IMR-90 (cell line): ENCODE data around the gene CAMSAP3. TPM values are rescaled to one million over a fixed set of nuclear protein-coding genes. Genes with fewer than 3 reads are reported as not detected.

Experiments
- ATAC-seq: fragments of 200-7000 bp; cut with Tn5 transposase; 2 replicates; pipeline ENCODE4 v1.9.1; 2020; ENCODE audit warnings: low read depth, mild to moderate bottlenecking, moderate library complexity
- BruUV-seq: library from RNA; stranded (reverse); fragments of 400-500 nt; replicated peaks from 2 replicates; lab custom pipeline; 2021; lab: Mats Ljungman, UMichigan
- CTCF ChIA-PET: fragments of 300-600 bp; formaldehyde crosslinking; extraction: SDS; loops from one replicate; lab custom pipeline; 2021; ENCODE audit warnings: antibody characterized with exemption; lab: Yijun Ruan, JAX
- POLR2A ChIA-PET: fragments of 300-600 bp; sonication (Branson Sonifier 250); formaldehyde crosslinking; loops from one replicate; lab custom pipeline; 2022; ENCODE audit warnings: antibody characterized with exemption; ENCODE audit not compliant: unreplicated experiment; lab: Charles Lee
- DNase-seq: peaks from one replicate; pipeline ENCODE4 v3.0.0; 2013
- H2AFZ ChIP-seq: replicated peaks from 2 replicates; pipeline ENCODE3; 2013; ENCODE audit warnings: low read length, mild to moderate bottlenecking; ENCODE audit not compliant: poor library complexity
- H2AK5ac ChIP-seq: 2 replicates; pipeline ENCODE4 v1.6.1; 2013; ENCODE audit warnings: low read depth, low read length, inconsistent platforms
- H2AK9ac ChIP-seq: replicated peaks from 2 replicates; pipeline ENCODE3; 2013; ENCODE audit warnings: mild to moderate bottlenecking, low read depth, low read length, moderate library complexity; ENCODE audit not compliant: poor library complexity
- H2BK120ac ChIP-seq: 2 replicates; pipeline ENCODE4 v1.6.1; 2013; ENCODE audit warnings: low read depth, low read length, inconsistent platforms
- H2BK15ac ChIP-seq: 3 replicates; pipeline ENCODE4 v1.6.1; 2013; ENCODE audit warnings: low read depth, low read length, inconsistent platforms
- H2BK20ac ChIP-seq: 2 replicates; pipeline ENCODE4 v1.6.1; 2013; ENCODE audit warnings: low read depth, mild to moderate bottlenecking, inconsistent platforms, low read length, moderate library complexity
- H2BK5ac ChIP-seq: 2 replicates; pipeline ENCODE4 v1.6.1; 2013; ENCODE audit warnings: mild to moderate bottlenecking, low read depth, low read length, inconsistent platforms; ENCODE audit not compliant: poor library complexity, severe bottlenecking
- H3K14ac ChIP-seq: replicated peaks from 2 replicates; pipeline ENCODE4 v1.6.1; 2013; ENCODE audit warnings: low read depth, low read length, inconsistent platforms
- H3K18ac ChIP-seq: 2 replicates; pipeline ENCODE4 v1.6.1; 2013; ENCODE audit warnings: low read depth, low read length, control low read depth
- H3K23ac ChIP-seq: 2 replicates; pipeline ENCODE4 v1.6.1; 2013; ENCODE audit warnings: low read depth, low read length, inconsistent platforms
- H3K27ac ChIP-seq: 2 replicates; pipeline ENCODE4 v1.5.1; 2013; ENCODE audit warnings: mild to moderate bottlenecking, control low read depth, low read length; ENCODE audit not compliant: insufficient read depth
- H3K27me3 ChIP-seq: 2 replicates; pipeline ENCODE4 v1.6.1; 2013; ENCODE audit warnings: low read length; ENCODE audit not compliant: control insufficient read depth, insufficient read depth
- H3K36me3 ChIP-seq: 2 replicates; pipeline ENCODE4 v1.6.1; 2013; ENCODE audit warnings: low read length, mixed read lengths; ENCODE audit not compliant: control insufficient read depth, insufficient read depth
- H3K4ac ChIP-seq: 2 replicates; pipeline ENCODE4 v1.6.1; 2013; ENCODE audit warnings: low read depth, low read length, inconsistent platforms
- H3K4me1 ChIP-seq: 2 replicates; pipeline ENCODE4 v1.6.1; 2013; ENCODE audit warnings: low read length, mixed read lengths; ENCODE audit not compliant: control insufficient read depth, insufficient read depth
- H3K4me2 ChIP-seq: 2 replicates; pipeline ENCODE4 v1.6.1; 2013; ENCODE audit warnings: low read depth, mild to moderate bottlenecking, control low read depth, low read length, moderate library complexity
- H3K4me3 ChIP-seq: 2 replicates; pipeline ENCODE4 v1.5.1; 2013; ENCODE audit warnings: low read depth, mild to moderate bottlenecking, control low read depth, low read length, moderate library complexity; ENCODE audit not compliant: insufficient read depth
- H3K56ac ChIP-seq: 2 replicates; pipeline ENCODE4 v1.6.1; 2013; ENCODE audit warnings: low read length, inconsistent platforms; ENCODE audit not compliant: insufficient read depth; ENCODE audit errors: extremely low read depth
- H3K79me1 ChIP-seq, 2 experiments: 2 replicates each; pipeline ENCODE4 v1.6.1; 2013; ENCODE audit warnings: low read length in 2 of 2, inconsistent platforms in 1 of 2, low read depth in 1 of 2
- H3K9ac ChIP-seq: 2 replicates; pipeline ENCODE4 v1.6.1; 2013; ENCODE audit warnings: low read depth, low read length, control low read depth
- H3K9me1 ChIP-seq: 2 replicates; pipeline ENCODE4 v1.6.1; 2013; ENCODE audit warnings: low read length, inconsistent platforms; ENCODE audit not compliant: insufficient read depth
- H3K9me3 ChIP-seq: 2 replicates; pipeline ENCODE4 v1.6.1; 2013; ENCODE audit warnings: low read length; ENCODE audit not compliant: control insufficient read depth, insufficient read depth
- H4K20me1 ChIP-seq: 2 replicates; pipeline ENCODE4 v1.6.1; 2013; ENCODE audit warnings: low read length, inconsistent platforms; ENCODE audit not compliant: insufficient read depth
- H4K5ac ChIP-seq: 2 replicates; pipeline ENCODE4 v1.6.1; 2013; ENCODE audit warnings: mild to moderate bottlenecking, low read depth, low read length, control low read depth
- H4K8ac ChIP-seq, 2 experiments: 2 replicates each; pipeline ENCODE4 v1.6.1; 2013; ENCODE audit warnings: low read depth in 2 of 2, low read length in 2 of 2, control low read depth in 1 of 2, inconsistent platforms in 1 of 2
- H4K91ac ChIP-seq: 2 replicates; pipeline ENCODE4 v1.6.1; 2013; ENCODE audit warnings: low read depth, low read length, inconsistent platforms; ENCODE audit not compliant: insufficient read depth
- CEBPB ChIP-seq: IDR thresholded peaks from 2 replicates; pipeline ENCODE4 v1.6.1; 2012; ENCODE audit warnings: low read depth, low read length, improper control_type of control experiment
- CHD1 ChIP-seq: IDR thresholded peaks from 2 replicates; pipeline ENCODE4 v1.6.1; 2012; ENCODE audit warnings: low read depth, low read length, improper control_type of control experiment
- FOS ChIP-seq: fragments of 150-350 bp; IDR thresholded peaks from 2 replicates; pipeline ENCODE4 v1.6.1; 2016; ENCODE audit warnings: low read depth, low read length
- MXI1 ChIP-seq: IDR thresholded peaks from 2 replicates; pipeline ENCODE4 v1.6.1; 2012; ENCODE audit warnings: low read depth, mild to moderate bottlenecking, low read length, moderate library complexity, borderline replicate concordance
- RAD21 ChIP-seq: IDR thresholded peaks from 2 replicates; pipeline ENCODE4 v1.6.1; 2012; ENCODE audit warnings: low read length, improper control_type of control experiment
- RCOR1 ChIP-seq: IDR thresholded peaks from 2 replicates; pipeline ENCODE4 v1.6.1; 2012; ENCODE audit warnings: mild to moderate bottlenecking, low read length, improper control_type of control experiment; ENCODE audit not compliant: insufficient replicate concordance
- SMC3 ChIP-seq: fragments of 150-350 bp; IDR thresholded peaks from 2 replicates; pipeline ENCODE4 v1.6.1; 2016; ENCODE audit warnings: low read depth, mild to moderate bottlenecking, antibody characterized with exemption, low read length, moderate library complexity
- USF2 ChIP-seq: fragments of 150-350 bp; IDR thresholded peaks from 2 replicates; pipeline ENCODE4 v1.6.1; 2017; ENCODE audit warnings: mild to moderate bottlenecking, antibody characterized with exemption, low read length, low read depth
- WGBS, 2 experiments: methylation state at CpG; one replicate each; pipeline versions ENCODE4 v1.1.5 to v1.1.7; 2013; ENCODE audit warnings: missing lambda C conversion rate in 2 of 2; ENCODE audit not compliant: insufficient read length in 1 of 2; ENCODE audit errors: extremely low coverage in 2 of 2; 5-methylcytosine and 5-hydroxymethylcytosine counted together
- dilution Hi-C: fragments of 300-500 bp; cut with HindIII; formaldehyde crosslinking; loops from one replicate; pipeline ENCODE4 v1.14.3; 2018; ENCODE audit warnings: low sequenced_read_pairs; ENCODE audit not compliant: unreplicated experiment
- in situ Hi-C: fragments of 300-500 bp; cut with MboI; formaldehyde crosslinking; loops from 3 replicates; pipeline ENCODE4 v1.14.3; 2019; ENCODE audit warnings: low sequenced_read_pairs, inconsistent platforms, mixed read lengths
- intact Hi-C: fragments of 100-400 bp; cut with micrococcal nuclease; formaldehyde crosslinking; loops from 2 replicates; pipeline ENCODE4 v1.10.0; 2022
- polyA plus RNA-seq, 3 experiments: library from polyadenylated mRNA; depleted of rRNA; stranded (reverse); fragments of >200 nt; gene quantifications; 2 replicates each; pipeline ENCODE4 v1.2.3, GENCODE V29; 2012; ENCODE audit warnings: low replicate concordance in 1 of 3
- total RNA-seq: library from RNA; depleted of rRNA; stranded (reverse); fragments of >200 nt; gene quantifications from 2 replicates; pipeline ENCODE4 v1.2.3, GENCODE V29; 2012
- TF ChIP-seq, protein P1 (sequence below): conservative IDR thresholded peaks from 2 replicates; pipeline ENCODE4 v1.5.1; 2012; ENCODE audit warnings: mild to moderate bottlenecking, low read depth, low read length, improper control_type of control experiment

Gene CAMSAP3
- total and polyA plus RNA-seq, 2 of the 4 experiments (the other 2 are of a cell fraction): not detected

DNA sequence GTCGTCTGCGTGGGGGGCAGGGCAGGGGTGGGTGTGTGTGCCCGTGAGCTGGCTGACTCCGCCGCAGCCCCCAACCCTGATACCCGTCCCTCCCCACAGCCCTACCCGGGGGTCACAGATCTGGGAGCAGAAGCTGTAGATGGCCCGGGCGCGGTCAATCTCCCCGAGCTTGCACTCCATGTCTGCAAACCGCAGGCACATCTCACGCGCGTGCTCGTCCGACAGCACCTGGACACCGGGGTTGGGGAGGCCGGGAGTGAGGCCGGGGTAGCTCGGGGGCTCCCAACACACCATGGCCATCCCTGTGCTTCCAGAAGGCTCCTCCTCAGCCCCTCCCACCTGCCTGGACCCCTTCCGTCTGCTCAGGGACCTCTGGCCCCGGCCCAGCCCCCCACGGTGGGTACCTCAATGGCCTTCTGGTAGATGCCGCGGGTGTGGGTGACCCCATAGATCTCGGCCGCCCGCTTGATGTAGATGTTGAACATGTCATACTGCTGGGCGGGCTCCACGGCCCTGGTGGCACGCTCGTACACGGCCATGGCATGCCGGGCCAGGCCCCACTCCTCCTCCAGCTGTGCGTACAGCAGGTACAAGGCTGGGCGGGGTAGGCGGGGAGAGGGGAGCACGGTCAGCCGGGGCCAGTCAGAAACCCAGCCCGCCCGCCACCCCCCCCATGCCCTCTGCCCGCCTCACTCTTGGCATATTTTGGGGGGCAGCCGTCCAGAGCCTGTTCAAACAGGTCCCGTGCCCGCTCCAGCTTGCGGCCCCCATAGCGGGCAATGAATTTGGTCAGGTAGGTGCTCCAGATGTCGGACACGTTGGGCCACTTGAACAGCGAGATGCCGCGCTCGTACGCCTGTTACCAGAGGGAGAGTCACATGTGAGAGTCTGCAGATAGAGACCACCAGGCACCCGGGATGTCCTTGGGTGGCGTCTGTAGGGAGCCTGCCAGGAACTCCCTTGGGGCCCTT lies 25.1 kb downstream of the CAMSAP3 start:
- no peak overlapping the region for H3K18ac ChIP-seq
- POLR2A ChIA-PET: no interaction called here
- H3K4ac ChIP-seq: no peak overlapping the region
- H4K20me1 ChIP-seq: no peaks in the 10 kb centered on the region
- in situ Hi-C loops: no loop called here
- 99% methylated on average over 17 of the region's 57 CpGs; no CpG with 5 or more reads in 1 of the 2 experiments for WGBS, 2 experiments
- H3K9me3 ChIP-seq: no peaks in the 10 kb centered on the region
- no peak overlapping the region for H2BK15ac ChIP-seq
- intact Hi-C loops: no loop called here
- no peak overlapping the region for H3K4me3 ChIP-seq
- no peak overlapping the region for H3K9ac ChIP-seq
- H2BK120ac ChIP-seq: no peak overlapping the region
- no peak overlapping the region for H2AK9ac ChIP-seq
- H2BK20ac ChIP-seq: no peak overlapping the region
- peaks cover 56% of the 10 kb centered on the region for H3K36me3 ChIP-seq
- H3K4me2 ChIP-seq: no peak overlapping the region
- ATAC-seq (no peak), DNase-seq (no peak)
- H2AK5ac ChIP-seq: no peak overlapping the region
- no peak overlapping the region for H3K23ac ChIP-seq
- H3K4me1 ChIP-seq: no peaks in the 10 kb centered on the region
- no peak overlapping the region for H3K27ac ChIP-seq
- H4K5ac ChIP-seq: no peak overlapping the region
- dilution Hi-C loops: no loop called here
- no peak overlapping the region for H3K56ac ChIP-seq
- H2AFZ ChIP-seq: no peak overlapping the region
- no peaks in the 10 kb centered on the region for H3K27me3 ChIP-seq
- H4K8ac ChIP-seq: no peak overlapping the region
- H4K91ac ChIP-seq: no peak overlapping the region
- no TSS peak for BruUV-seq
- CTCF ChIA-PET: no interaction called here
- H3K79me1 ChIP-seq: peaks cover 0 to 6% of the 10 kb centered on the region in 2 experiments; a peak in 2 of 4 replicates
- no peak overlapping the region for H3K14ac ChIP-seq
- no peak overlapping the region for H2BK5ac ChIP-seq
- no peaks in the 10 kb centered on the region for H3K9me1 ChIP-seq
- TF ChIP-seq RCOR1 (no peak), USF2 (no peak), MXI1 (no peak), SMC3 (no peak), RAD21 (no peak), CEBPB (no peak), CHD1 (no peak), FOS (no peak)
- TF ChIP-seq, protein P1, sequence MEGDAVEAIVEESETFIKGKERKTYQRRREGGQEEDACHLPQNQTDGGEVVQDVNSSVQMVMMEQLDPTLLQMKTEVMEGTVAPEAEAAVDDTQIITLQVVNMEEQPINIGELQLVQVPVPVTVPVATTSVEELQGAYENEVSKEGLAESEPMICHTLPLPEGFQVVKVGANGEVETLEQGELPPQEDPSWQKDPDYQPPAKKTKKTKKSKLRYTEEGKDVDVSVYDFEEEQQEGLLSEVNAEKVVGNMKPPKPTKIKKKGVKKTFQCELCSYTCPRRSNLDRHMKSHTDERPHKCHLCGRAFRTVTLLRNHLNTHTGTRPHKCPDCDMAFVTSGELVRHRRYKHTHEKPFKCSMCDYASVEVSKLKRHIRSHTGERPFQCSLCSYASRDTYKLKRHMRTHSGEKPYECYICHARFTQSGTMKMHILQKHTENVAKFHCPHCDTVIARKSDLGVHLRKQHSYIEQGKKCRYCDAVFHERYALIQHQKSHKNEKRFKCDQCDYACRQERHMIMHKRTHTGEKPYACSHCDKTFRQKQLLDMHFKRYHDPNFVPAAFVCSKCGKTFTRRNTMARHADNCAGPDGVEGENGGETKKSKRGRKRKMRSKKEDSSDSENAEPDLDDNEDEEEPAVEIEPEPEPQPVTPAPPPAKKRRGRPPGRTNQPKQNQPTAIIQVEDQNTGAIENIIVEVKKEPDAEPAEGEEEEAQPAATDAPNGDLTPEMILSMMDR: no peak
